ENCODE results near the gene SLC25A22.
A peak's percentile ranks its signal among the peaks of the same experiment; 100 is the strongest.

Gene SLC25A22

GRCh38 chr11:782264-783174 is 15.6 kb downstream of the SLC25A22 start:
- Histone ChIP-seq H3K27ac (ENCODE audit: low read length) (no peak overlapping the region), H3K4me1 (ENCODE audit: control insufficient read depth, insufficient read depth, low read length) (peaks cover 20% of the 10 kb centered on the region), H3K9me3 (ENCODE audit: control insufficient read depth in 2 of 2, low read length in 2 of 2) (no peaks in the 10 kb centered on the region), H3K36me3 (ENCODE audit: control insufficient read depth in 2 of 2, insufficient read depth in 2 of 2, low read length in 2 of 2) (peaks cover 0 to 2% of the 10 kb centered on the region in 2 donors), H3K9ac (ENCODE audit: low read length in 2 of 2) (no peak overlapping the region), H3K27me3 (ENCODE audit: control insufficient read depth in 1 of 2, insufficient read depth in 2 of 2, low read length in 2 of 2) (no peaks in the 10 kb centered on the region), H3K4me3 (ENCODE audit: low read length in 2 of 2) (no peak overlapping the region)

- peaks cover 38% of the 10 kb centered on the region for H3K4me1 ChIP-seq (ENCODE audit: control insufficient read depth, insufficient read depth, low read length)
- H3K9me3 ChIP-seq (ENCODE audit: control insufficient read depth in 2 of 2, low read length in 2 of 2), result no peaks in the 10 kb centered on the region
- H3K9ac ChIP-seq (ENCODE audit: low read length in 2 of 2), result no peak overlapping the region
- H3K27ac ChIP-seq (ENCODE audit: low read length), result no peak overlapping the region
- H3K27me3 ChIP-seq (ENCODE audit: control insufficient read depth in 1 of 2, insufficient read depth in 2 of 2, low read length in 2 of 2), result no peaks in the 10 kb centered on the region
- peaks cover 0 to 2% of the 10 kb centered on the region in 2 donors for H3K36me3 ChIP-seq (ENCODE audit: control insufficient read depth in 2 of 2, insufficient read depth in 2 of 2, low read length in 2 of 2)
- H3K4me3 ChIP-seq (ENCODE audit: low read length in 2 of 2), result no peak overlapping the region
Observed at GRCh38 chr11:779955-780532, 18.0 kb downstream of the SLC25A22 start.

- no peak overlapping the region for H3K9ac ChIP-seq (ENCODE audit: low read length in 2 of 2)
- no peaks in the 10 kb centered on the region for H3K27me3 ChIP-seq (ENCODE audit: control insufficient read depth in 1 of 2, insufficient read depth in 2 of 2, low read length in 2 of 2)
- H3K36me3 ChIP-seq (ENCODE audit: control insufficient read depth in 2 of 2, insufficient read depth in 2 of 2, low read length in 2 of 2), result peaks cover 0 to 2% of the 10 kb centered on the region in 2 donors
- H3K9me3 ChIP-seq (ENCODE audit: control insufficient read depth in 2 of 2, low read length in 2 of 2), result no peaks in the 10 kb centered on the region
- H3K4me3 ChIP-seq (ENCODE audit: low read length in 2 of 2), result no peak overlapping the region
- peaks cover 42% of the 10 kb centered on the region for H3K4me1 ChIP-seq (ENCODE audit: control insufficient read depth, insufficient read depth, low read length)
- H3K27ac ChIP-seq (ENCODE audit: low read length), result no peak overlapping the region
Observed at GRCh38 chr11:778976-779954, 18.8 kb downstream of the SLC25A22 start.

GRCh38 chr11:777288-778255 is 20.5 kb downstream of the SLC25A22 start, which contains the start of gene GATD1:
Gene GATD1 (minus strand): TSS chr11:777487. CDS start chr11:777462, 25 bp downstream.
- Histone ChIP-seq H3K27me3 (ENCODE audit: control insufficient read depth in 1 of 2, insufficient read depth in 2 of 2, low read length in 2 of 2) (no peaks in the 10 kb centered on the region), H3K27ac (ENCODE audit: low read length) (no peak within 1 kb of the TSS), H3K4me3 (ENCODE audit: low read length in 2 of 2) (peak within 1 kb of the TSS; percentile 81 to 84), H3K9ac (ENCODE audit: low read length in 2 of 2) (peak within 1 kb of the TSS; percentile 69 to 84), H3K36me3 (ENCODE audit: control insufficient read depth in 2 of 2, insufficient read depth in 2 of 2, low read length in 2 of 2) (peaks cover 0 to 7% of the 10 kb centered on the region in 2 donors), H3K9me3 (ENCODE audit: control insufficient read depth in 2 of 2, low read length in 2 of 2) (no peaks in the 10 kb centered on the region), H3K4me1 (ENCODE audit: control insufficient read depth, insufficient read depth, low read length) (peaks cover 44% of the 10 kb centered on the region)

GRCh38 chr11:776561-777287 is 21.4 kb downstream of the SLC25A22 start:
- H3K27ac ChIP-seq (ENCODE audit: low read length), result no peak overlapping the region
- peak overlapping the region; percentile 69 to 84 for H3K9ac ChIP-seq (ENCODE audit: low read length in 2 of 2)
- H3K36me3 ChIP-seq (ENCODE audit: control insufficient read depth in 2 of 2, insufficient read depth in 2 of 2, low read length in 2 of 2), result peaks cover 0 to 7% of the 10 kb centered on the region in 2 donors
- H3K9me3 ChIP-seq (ENCODE audit: control insufficient read depth in 2 of 2, low read length in 2 of 2), result no peaks in the 10 kb centered on the region
- H3K4me1 ChIP-seq (ENCODE audit: control insufficient read depth, insufficient read depth, low read length), result peaks cover 45% of the 10 kb centered on the region
- no peaks in the 10 kb centered on the region for H3K27me3 ChIP-seq (ENCODE audit: control insufficient read depth in 1 of 2, insufficient read depth in 2 of 2, low read length in 2 of 2)
- H3K4me3 ChIP-seq (ENCODE audit: low read length in 2 of 2), result peak overlapping the region; percentile 81 to 84

- H3K9ac ChIP-seq (ENCODE audit: low read length in 2 of 2), result peak overlapping the region in 1 of 2 donors; percentile 84
- no peak overlapping the region for H3K27ac ChIP-seq (ENCODE audit: low read length)
- peaks cover 45% of the 10 kb centered on the region for H3K4me1 ChIP-seq (ENCODE audit: control insufficient read depth, insufficient read depth, low read length)
- H3K36me3 ChIP-seq (ENCODE audit: control insufficient read depth in 2 of 2, insufficient read depth in 2 of 2, low read length in 2 of 2), result peaks cover 0 to 7% of the 10 kb centered on the region in 2 donors
- no peaks in the 10 kb centered on the region for H3K9me3 ChIP-seq (ENCODE audit: control insufficient read depth in 2 of 2, low read length in 2 of 2)
- H3K27me3 ChIP-seq (ENCODE audit: control insufficient read depth in 1 of 2, insufficient read depth in 2 of 2, low read length in 2 of 2), result no peaks in the 10 kb centered on the region
- peak overlapping the region; percentile 81 to 84 for H3K4me3 ChIP-seq (ENCODE audit: low read length in 2 of 2)
Observed at GRCh38 chr11:776263-776560, 21.9 kb downstream of the SLC25A22 start.

- no peak overlapping the region for H3K9ac ChIP-seq (ENCODE audit: low read length in 2 of 2)
- peaks cover 42% of the 10 kb centered on the region for H3K4me1 ChIP-seq (ENCODE audit: control insufficient read depth, insufficient read depth, low read length)
- no peaks in the 10 kb centered on the region for H3K9me3 ChIP-seq (ENCODE audit: control insufficient read depth in 2 of 2, low read length in 2 of 2)
- no peaks in the 10 kb centered on the region for H3K27me3 ChIP-seq (ENCODE audit: control insufficient read depth in 1 of 2, insufficient read depth in 2 of 2, low read length in 2 of 2)
- peaks cover 4 to 10% of the 10 kb centered on the region in 2 donors for H3K36me3 ChIP-seq (ENCODE audit: control insufficient read depth in 2 of 2, insufficient read depth in 2 of 2, low read length in 2 of 2)
- H3K4me3 ChIP-seq (ENCODE audit: low read length in 2 of 2), result no peak overlapping the region
- H3K27ac ChIP-seq (ENCODE audit: low read length), result no peak overlapping the region
Observed at GRCh38 chr11:774873-775592, 23.0 kb downstream of the SLC25A22 start.

GRCh38 chr11:773830-774229 is 24.3 kb downstream of the SLC25A22 start:
- Histone ChIP-seq H3K36me3 (ENCODE audit: control insufficient read depth in 2 of 2, insufficient read depth in 2 of 2, low read length in 2 of 2) (peaks cover 6 to 11% of the 10 kb centered on the region in 2 donors), H3K27ac (ENCODE audit: low read length) (no peak overlapping the region), H3K4me3 (ENCODE audit: low read length in 2 of 2) (no peak overlapping the region), H3K9ac (ENCODE audit: low read length in 2 of 2) (no peak overlapping the region), H3K4me1 (ENCODE audit: control insufficient read depth, insufficient read depth, low read length) (peaks cover 39% of the 10 kb centered on the region), H3K9me3 (ENCODE audit: control insufficient read depth in 2 of 2, low read length in 2 of 2) (no peaks in the 10 kb centered on the region), H3K27me3 (ENCODE audit: control insufficient read depth in 1 of 2, insufficient read depth in 2 of 2, low read length in 2 of 2) (no peaks in the 10 kb centered on the region)

GRCh38 chr11:773425-773824 is 24.7 kb downstream of the SLC25A22 start:
- no peak overlapping the region for H3K9ac ChIP-seq (ENCODE audit: low read length in 2 of 2)
- H3K27me3 ChIP-seq (ENCODE audit: control insufficient read depth in 1 of 2, insufficient read depth in 2 of 2, low read length in 2 of 2), result no peaks in the 10 kb centered on the region
- H3K4me3 ChIP-seq (ENCODE audit: low read length in 2 of 2), result no peak overlapping the region
- peaks cover 6 to 11% of the 10 kb centered on the region in 2 donors for H3K36me3 ChIP-seq (ENCODE audit: control insufficient read depth in 2 of 2, insufficient read depth in 2 of 2, low read length in 2 of 2)
- peaks cover 38% of the 10 kb centered on the region for H3K4me1 ChIP-seq (ENCODE audit: control insufficient read depth, insufficient read depth, low read length)
- no peak overlapping the region for H3K27ac ChIP-seq (ENCODE audit: low read length)
- H3K9me3 ChIP-seq (ENCODE audit: control insufficient read depth in 2 of 2, low read length in 2 of 2), result no peaks in the 10 kb centered on the region
